RWPE2 (cell line): ENCODE results near the gene SPEF2.

Experiments
- ATAC-seq: fragments of 200-7000 bp; cut with Tn5 transposase; 3 replicates; pipeline ENCODE4 v1.9.1; 2021; ENCODE audit warnings: low read depth
- DNase-seq: peaks from one replicate; pipeline ENCODE4 v3.0.0-alpha.2; 2020; ENCODE audit warnings: low spot score
- H3K27ac ChIP-seq: fragments of 450-650 bp; 2 replicates; pipeline ENCODE4 v1.5.1; 2017; ENCODE audit warnings: mild to moderate bottlenecking; ENCODE audit not compliant: poor library complexity, severe bottlenecking
- H3K27me3 ChIP-seq: fragments of 250-450 bp; sonication (Bioruptor Pico); 2 replicates; pipeline ENCODE4 v1.5.1; 2021; ENCODE audit warnings: mild to moderate bottlenecking, moderate library complexity; ENCODE audit not compliant: insufficient read depth, poor library complexity, severe bottlenecking
- H3K36me3 ChIP-seq: fragments of 250-450 bp; sonication (Bioruptor Pico); 2 replicates; pipeline ENCODE4 v1.5.1; 2020; ENCODE audit warnings: low read depth, mild to moderate bottlenecking, moderate library complexity
- H3K4me1 ChIP-seq: fragments of 250-450 bp; sonication (Bioruptor Pico); 2 replicates; pipeline ENCODE4 v1.5.1; 2021; ENCODE audit warnings: mild to moderate bottlenecking, moderate library complexity; ENCODE audit not compliant: insufficient read depth, poor library complexity, severe bottlenecking
- H3K4me3 ChIP-seq: fragments of 250-450 bp; sonication (Bioruptor Pico); 2 replicates; pipeline ENCODE4 v1.5.1; 2021; ENCODE audit warnings: mild to moderate bottlenecking, moderate library complexity; ENCODE audit not compliant: severe bottlenecking
- H3K9me3 ChIP-seq: fragments of 250-450 bp; sonication (Bioruptor Pico); 2 replicates; pipeline ENCODE4 v1.5.1; 2021; ENCODE audit warnings: mild to moderate bottlenecking, moderate library complexity; ENCODE audit not compliant: severe bottlenecking
- TF ChIP-seq, protein P1 (sequence below): fragments of 450-650 bp; IDR thresholded peaks from one replicate; pipeline ENCODE4 v1.5.1; 2017; ENCODE audit warnings: mild to moderate bottlenecking, moderate library complexity; ENCODE audit not compliant: poor library complexity, severe bottlenecking

Gene SPEF2

GRCh38 chr5:35651002-35651756 lies 33.5 kb downstream of the SPEF2 start:
- Histone ChIP-seq H3K27ac (no peak overlapping the region), H3K27me3 (no peaks in the 10 kb centered on the region), H3K4me1 (no peaks in the 10 kb centered on the region), H3K36me3 (peaks cover 4% of the 10 kb centered on the region; the same call in 1 of the 2 replicates), H3K9me3 (no peaks in the 10 kb centered on the region), H3K4me3 (no peak overlapping the region)
- TF ChIP-seq, protein P1, sequence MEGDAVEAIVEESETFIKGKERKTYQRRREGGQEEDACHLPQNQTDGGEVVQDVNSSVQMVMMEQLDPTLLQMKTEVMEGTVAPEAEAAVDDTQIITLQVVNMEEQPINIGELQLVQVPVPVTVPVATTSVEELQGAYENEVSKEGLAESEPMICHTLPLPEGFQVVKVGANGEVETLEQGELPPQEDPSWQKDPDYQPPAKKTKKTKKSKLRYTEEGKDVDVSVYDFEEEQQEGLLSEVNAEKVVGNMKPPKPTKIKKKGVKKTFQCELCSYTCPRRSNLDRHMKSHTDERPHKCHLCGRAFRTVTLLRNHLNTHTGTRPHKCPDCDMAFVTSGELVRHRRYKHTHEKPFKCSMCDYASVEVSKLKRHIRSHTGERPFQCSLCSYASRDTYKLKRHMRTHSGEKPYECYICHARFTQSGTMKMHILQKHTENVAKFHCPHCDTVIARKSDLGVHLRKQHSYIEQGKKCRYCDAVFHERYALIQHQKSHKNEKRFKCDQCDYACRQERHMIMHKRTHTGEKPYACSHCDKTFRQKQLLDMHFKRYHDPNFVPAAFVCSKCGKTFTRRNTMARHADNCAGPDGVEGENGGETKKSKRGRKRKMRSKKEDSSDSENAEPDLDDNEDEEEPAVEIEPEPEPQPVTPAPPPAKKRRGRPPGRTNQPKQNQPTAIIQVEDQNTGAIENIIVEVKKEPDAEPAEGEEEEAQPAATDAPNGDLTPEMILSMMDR: peak; percentile 88
- no peak for DNase-seq
- peak; percentile 95 for ATAC-seq

GRCh38 chr5:35656721-35657120 lies 39.1 kb downstream of the SPEF2 start:
- H3K4me1 ChIP-seq: no peaks in the 10 kb centered on the region

GRCh38 chr5:35657877-35658276 lies 40.2 kb downstream of the SPEF2 start:
- Histone ChIP-seq H3K36me3 (no peaks in the 10 kb centered on the region), H3K9me3 (no peaks in the 10 kb centered on the region), H3K4me1 (no peaks in the 10 kb centered on the region), H3K27ac (no peak overlapping the region), H3K27me3 (no peaks in the 10 kb centered on the region), H3K4me3 (no peak overlapping the region)
- DNase-seq: no peak
- TF ChIP-seq, protein P1: no peak
- ATAC-seq: no peak

More at GRCh38 chr5:35656721-35657120, 39.1 kb downstream of the SPEF2 start:
- no peaks in the 10 kb centered on the region for H3K9me3 ChIP-seq
- H3K36me3 ChIP-seq: 0 out of 2 replicates have a peak, but pooled peaks cover 4% of the 10 kb centered on the region
- no peaks in the 10 kb centered on the region for H3K27me3 ChIP-seq
- H3K27ac ChIP-seq: no peak overlapping the region
- no peak overlapping the region for H3K4me3 ChIP-seq
- ATAC-seq (no peak), DNase-seq (no peak)
- TF ChIP-seq, protein P1: no peak

- Histone ChIP-seq H3K27me3 (no peaks in the 10 kb centered on the region), H3K4me1 (no peaks in the 10 kb centered on the region), H3K27ac (no peak overlapping the region), H3K36me3 (no peaks in the 10 kb centered on the region), H3K9me3 (no peaks in the 10 kb centered on the region), H3K4me3 (no peak overlapping the region)
- no peak for ATAC-seq
- no peak for DNase-seq
- TF ChIP-seq, protein P1: no peak
Measured at GRCh38 chr5:35659556-35659955, 41.9 kb downstream of the SPEF2 start.

- DNase-seq (no peak), ATAC-seq (no peak)
- no peak overlapping the region for H3K27ac ChIP-seq
- TF ChIP-seq, protein P1: no peak
- H3K4me3 ChIP-seq: no peak overlapping the region
- no peaks in the 10 kb centered on the region for H3K9me3 ChIP-seq
- no peaks in the 10 kb centered on the region for H3K4me1 ChIP-seq
- H3K27me3 ChIP-seq: no peaks in the 10 kb centered on the region
- H3K36me3 ChIP-seq: no peaks in the 10 kb centered on the region
Measured at GRCh38 chr5:35660451-35660850, 42.8 kb downstream of the SPEF2 start.
